HG03571 (cell line): ENCODE results near the gene MYO1D.
"Not testable (repeated sequence)": the region's sequence is repeated elsewhere in the genome, so short reads cannot be mapped to it uniquely, and the experiment has no call there.

Experiments
- ATAC-seq: cut with Tn5 transposase; IDR thresholded peaks from one replicate; pipeline ENCODE4 v1.9.1; 2021; ENCODE audit not compliant: unreplicated experiment

MYO1D gene

GRCh38 chr17:32821987-32822934 lies 54.7 kb downstream of the MYO1D start:
- not testable (repeated sequence) for ATAC-seq

GRCh38 chr17:32820440-32820839 lies 56.5 kb downstream of the MYO1D start:
- no peak for ATAC-seq

GRCh38 chr17:32819787-32820186 lies 57.1 kb downstream of the MYO1D start:
- ATAC-seq, result no peak

GRCh38 chr17:32819035-32819434 lies 57.9 kb downstream of the MYO1D start:
- ATAC-seq, result no peak

- no peak for ATAC-seq
Observed at GRCh38 chr17:32815460-32815859, 61.5 kb downstream of the MYO1D start.

- no peak for ATAC-seq
Observed at GRCh38 chr17:32814836-32815235, 62.1 kb downstream of the MYO1D start.

GRCh38 chr17:32813021-32813420 lies 63.9 kb downstream of the MYO1D start:
- no peak for ATAC-seq

GRCh38 chr17:32810690-32811089 lies 66.2 kb downstream of the MYO1D start:
- ATAC-seq, result no peak

GRCh38 chr17:32807577-32807976 lies 69.3 kb downstream of the MYO1D start:
- ATAC-seq, result no peak

GRCh38 chr17:32806646-32807045 lies 70.3 kb downstream of the MYO1D start:
- ATAC-seq, result no peak

GRCh38 chr17:32805029-32805976 lies 71.6 kb downstream of the MYO1D start:
- no peak for ATAC-seq

GRCh38 chr17:32803544-32803943 lies 73.4 kb downstream of the MYO1D start:
- no peak for ATAC-seq

GRCh38 chr17:32802306-32802705 lies 74.6 kb downstream of the MYO1D start:
- ATAC-seq, result no peak

GRCh38 chr17:32801641-32802040 lies 75.3 kb downstream of the MYO1D start:
- ATAC-seq, result no peak

- ATAC-seq, result no peak
Observed at GRCh38 chr17:32801193-32801592, 75.7 kb downstream of the MYO1D start.

GRCh38 chr17:32798938-32799337 lies 78.0 kb downstream of the MYO1D start:
- no peak for ATAC-seq

GRCh38 chr17:32795339-32795979 lies 81.5 kb downstream of the MYO1D start:
- ATAC-seq, result no peak

- ATAC-seq, result no peak
Observed at GRCh38 chr17:32794533-32795246, 82.2 kb downstream of the MYO1D start.

GRCh38 chr17:32793841-32794240 lies 83.1 kb downstream of the MYO1D start:
- ATAC-seq, result no peak

GRCh38 chr17:32792207-32792606 lies 84.7 kb downstream of the MYO1D start:
- no peak for ATAC-seq
